Peyer's patch (tissue), 4 donors: ENCODE data around the gene SMIM12.

ENCODE experiments used
- CTCF ChIP-seq, 6 experiments: fragments of 450-650 bp in 4 of 6; fragments of 200-600 bp in 2 of 6; sonication (generic) in 1 of 6; IDR thresholded peaks; one replicate each; pipeline ENCODE4 v1.5.1; 2017 to 2019; ENCODE audit warnings: antibody characterized with exemption in 6 of 6, mild to moderate bottlenecking in 3 of 6, moderate library complexity in 1 of 6
- POLR2A ChIP-seq, 2 donors: fragments of 450-650 bp; IDR thresholded peaks; one replicate each; pipeline ENCODE4 v1.5.1; 2017; ENCODE audit warnings: antibody characterized with exemption in 2 of 2, mild to moderate bottlenecking in 2 of 2, moderate library complexity in 2 of 2

- TF ChIP-seq CTCF (IDR thresholded peaks at IDR 0.05): no peak
- TF ChIP-seq POLR2A (IDR thresholded peaks at IDR 0.05): no peak
These were observed 55.8 kb downstream of the SMIM12 start for GRCh38 chr1:34803770-34804169.
